Mononuclear cell (primary cell): ENCODE measurements around the gene B3GNT7. TPM values are rescaled to one million over a fixed set of nuclear protein-coding genes. Genes with fewer than 3 reads are reported as not detected.

Experiments used
- H3K27me3 ChIP-seq: 2 replicates; pipeline ENCODE4 v1.6.0; 2011; ENCODE audit warnings: low read length, control low read depth; ENCODE audit not compliant: insufficient read depth
- H3K4me1 ChIP-seq: 2 replicates; pipeline ENCODE4 v1.5.1; 2011; ENCODE audit warnings: mild to moderate bottlenecking, low read length, control low read depth; ENCODE audit not compliant: insufficient read depth
- H3K4me3 ChIP-seq: 2 replicates; pipeline ENCODE4 v1.5.1; 2011; ENCODE audit warnings: mild to moderate bottlenecking, low read length, moderate library complexity
- H3K9me3 ChIP-seq: 2 replicates; pipeline ENCODE4 v1.5.1; 2011; ENCODE audit warnings: low read depth, mild to moderate bottlenecking, control low read depth, low read length
- total RNA-seq: library from RNA; depleted of rRNA; stranded (reverse); fragments of >200 nt; gene quantifications from one replicate; pipeline ENCODE4 v1.2.3, GENCODE V29; 2012

The B3GNT7 gene
- total RNA-seq, 1 donor = 6.5 TPM

- Histone ChIP-seq H3K4me3 (no peak overlapping the region), H3K27me3 (no peaks in the 10 kb centered on the region), H3K4me1 (peaks cover 33% of the 10 kb centered on the region), H3K9me3 (no peaks in the 10 kb centered on the region)
These were observed 35.1 kb upstream of the B3GNT7 start for GRCh38 chr2:231360401-231360800.

GRCh38 chr2:231360881-231361371 is 34.6 kb upstream of the B3GNT7 start:
- no peaks in the 10 kb centered on the region for H3K9me3 ChIP-seq
- H3K4me1 ChIP-seq = peaks cover 33% of the 10 kb centered on the region
- H3K4me3 ChIP-seq = no peak overlapping the region
- no peaks in the 10 kb centered on the region for H3K27me3 ChIP-seq

DNA sequence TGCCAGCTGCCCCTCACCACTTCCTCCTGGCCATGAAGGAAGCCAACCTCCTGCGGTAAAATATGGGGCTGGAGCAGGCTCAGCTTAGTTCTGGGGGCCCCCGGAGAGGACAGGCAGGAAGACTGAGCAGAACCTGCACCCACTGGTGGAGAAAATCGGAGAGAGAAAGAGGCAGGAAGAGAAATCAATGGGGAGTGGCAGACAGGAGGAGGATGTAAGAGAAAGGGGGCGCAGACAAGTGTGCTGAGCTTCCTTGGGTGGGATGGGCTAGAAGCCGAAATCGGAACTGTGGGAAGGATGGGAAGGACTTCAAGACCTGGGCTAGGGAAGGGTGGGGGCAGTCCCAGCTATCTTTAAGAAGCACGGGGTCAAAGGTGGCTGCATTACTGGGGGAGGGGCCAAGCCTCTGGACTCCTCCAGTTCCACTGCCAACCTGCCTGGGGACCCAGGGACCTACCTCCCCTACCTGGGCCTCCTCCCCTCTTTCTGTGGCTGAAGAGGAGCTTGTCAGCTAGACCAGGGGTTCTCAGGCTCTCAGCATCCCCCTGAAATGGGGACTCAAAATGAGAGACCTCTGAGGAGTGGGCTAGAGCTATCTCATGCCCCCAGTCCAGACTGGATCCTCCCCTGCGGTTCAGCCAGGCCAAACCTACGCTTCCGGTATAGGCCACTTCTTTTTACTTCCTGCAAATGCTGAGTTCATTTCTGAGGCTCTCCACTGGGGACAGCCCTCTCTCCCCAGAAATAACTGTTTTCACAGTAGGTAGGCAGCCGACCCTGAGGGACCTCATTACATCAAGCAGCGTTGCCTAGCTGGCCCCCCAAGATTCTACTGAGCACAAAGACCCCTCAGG is 33.6 kb upstream of the B3GNT7 start:
- H3K4me3 ChIP-seq = no peak overlapping the region
- no peaks in the 10 kb centered on the region for H3K27me3 ChIP-seq
- H3K9me3 ChIP-seq = no peaks in the 10 kb centered on the region
- peaks cover 33% of the 10 kb centered on the region for H3K4me1 ChIP-seq

- Histone ChIP-seq H3K4me3 (no peak overlapping the region), H3K27me3 (no peaks in the 10 kb centered on the region), H3K4me1 (peaks cover 33% of the 10 kb centered on the region), H3K9me3 (no peaks in the 10 kb centered on the region)
These were observed 32.8 kb upstream of the B3GNT7 start for GRCh38 chr2:231362555-231363184.

GRCh38 chr2:231364061-231364460 is 31.4 kb upstream of the B3GNT7 start:
- H3K27me3 ChIP-seq = no peaks in the 10 kb centered on the region
- H3K4me1 ChIP-seq = peaks cover 33% of the 10 kb centered on the region
- no peaks in the 10 kb centered on the region for H3K9me3 ChIP-seq
- no peak overlapping the region for H3K4me3 ChIP-seq

DNA sequence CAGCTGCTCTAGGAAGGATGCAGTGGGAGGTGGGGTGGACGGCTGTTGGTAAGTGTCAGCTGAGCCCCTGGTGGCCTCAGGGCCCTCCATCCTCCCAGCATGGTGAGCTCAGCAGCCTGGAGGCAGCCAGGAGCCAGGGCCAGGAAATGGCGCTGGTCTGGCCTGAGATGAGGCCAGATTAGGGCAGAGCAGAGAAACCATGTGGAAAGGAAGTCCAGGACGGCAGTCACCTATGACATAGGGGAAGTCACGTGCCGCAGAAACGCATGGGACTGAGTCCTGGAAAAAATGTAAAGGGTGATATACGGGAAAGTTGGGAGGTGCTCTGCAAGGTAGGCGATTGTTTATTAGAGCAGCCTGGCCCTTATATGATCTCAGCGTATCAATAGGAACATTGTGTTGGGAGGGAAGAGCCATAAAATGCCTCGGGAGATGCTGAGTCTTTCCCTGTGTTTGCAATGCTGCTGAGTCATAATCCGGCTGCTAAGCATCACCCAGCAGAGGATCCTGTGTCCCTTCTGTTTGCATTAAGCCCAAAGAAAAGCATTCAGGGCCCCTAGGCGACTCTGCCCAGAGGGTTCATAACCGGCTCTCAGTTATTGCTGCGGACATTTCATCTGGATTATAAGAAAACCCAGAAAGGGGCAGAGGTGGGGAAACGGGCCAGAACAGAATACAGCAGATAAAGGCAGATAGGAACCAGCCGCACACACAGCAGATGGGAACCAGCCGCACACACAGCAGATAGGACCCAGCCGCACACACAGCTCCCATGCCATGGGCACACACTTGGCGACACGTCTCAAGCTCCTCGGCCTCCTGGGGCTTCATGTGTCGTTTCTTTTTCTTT is 30.3 kb upstream of the B3GNT7 start:
- Histone ChIP-seq H3K9me3 (no peaks in the 10 kb centered on the region), H3K27me3 (no peaks in the 10 kb centered on the region), H3K4me1 (peaks cover 33% of the 10 kb centered on the region), H3K4me3 (no peak overlapping the region)

DNA sequence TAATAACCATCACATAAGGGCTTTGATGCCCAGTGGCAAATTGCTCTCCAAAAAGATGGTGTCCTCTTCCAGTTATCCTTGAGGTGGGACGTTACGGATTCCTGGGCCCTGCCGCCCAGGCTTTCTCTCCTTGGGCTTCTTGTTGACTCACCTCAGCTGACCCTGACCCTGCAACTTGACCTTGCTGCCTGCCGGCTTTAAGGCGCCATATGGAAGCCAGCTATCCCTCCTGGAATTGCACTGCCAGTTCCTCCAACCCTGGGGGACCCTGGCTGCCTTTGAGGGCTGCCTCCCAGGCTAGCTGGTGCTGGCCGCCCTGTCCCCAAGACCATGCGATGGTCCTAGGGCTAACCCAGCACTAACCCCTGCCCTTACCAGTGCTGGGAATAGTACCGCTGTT is 28.3 kb upstream of the B3GNT7 start:
- H3K4me3 ChIP-seq = no peak overlapping the region
- H3K27me3 ChIP-seq = no peaks in the 10 kb centered on the region
- peaks cover 22% of the 10 kb centered on the region for H3K4me1 ChIP-seq
- H3K9me3 ChIP-seq = no peaks in the 10 kb centered on the region

DNA sequence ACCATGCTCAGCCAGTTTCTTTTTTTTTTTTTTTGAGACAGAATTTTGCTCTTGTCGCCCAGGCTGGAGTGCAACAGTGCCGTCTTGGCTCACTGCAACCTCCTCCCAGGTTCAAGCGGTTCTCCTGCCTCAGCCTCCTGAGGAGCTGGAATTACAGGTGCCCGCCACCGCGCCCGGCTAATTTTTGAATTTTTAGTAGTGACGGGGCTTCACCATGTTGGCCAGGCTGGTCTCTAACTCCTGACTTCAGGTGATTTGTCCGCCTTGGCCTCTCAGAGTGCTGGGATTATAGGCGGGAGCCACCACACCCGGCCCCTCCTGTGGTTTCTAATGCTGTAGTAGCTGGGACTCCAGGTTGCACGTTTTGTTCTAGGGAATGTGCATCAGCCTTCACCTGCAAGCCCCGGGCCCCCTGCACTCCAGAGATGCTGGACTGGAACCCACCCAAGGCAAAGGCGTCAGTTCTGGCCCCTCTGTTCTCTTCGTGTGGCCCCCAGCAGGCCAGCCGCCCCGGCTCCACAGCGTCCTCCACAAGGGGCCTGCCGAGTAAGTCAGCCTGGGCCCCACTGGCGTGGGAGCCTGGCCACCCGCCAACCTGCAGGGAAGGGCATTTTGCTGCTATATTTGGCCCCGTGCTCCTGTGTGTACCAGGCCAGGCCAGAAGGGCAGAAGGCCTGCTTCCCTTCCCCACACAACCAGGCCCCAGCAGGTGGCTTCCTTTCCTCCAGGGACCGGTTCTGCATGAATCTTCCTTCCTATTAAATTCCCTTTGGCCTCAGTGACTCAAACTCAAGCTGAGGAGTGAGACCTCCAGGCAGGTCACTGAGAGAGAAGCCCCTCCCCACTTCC is 25.7 kb upstream of the B3GNT7 start:
- no peak overlapping the region for H3K4me3 ChIP-seq
- no peaks in the 10 kb centered on the region for H3K27me3 ChIP-seq

GRCh38 chr2:231370429-231370748 is 25.1 kb upstream of the B3GNT7 start:
- Histone ChIP-seq H3K4me3 (no peak overlapping the region), H3K9me3 (no peaks in the 10 kb centered on the region), H3K27me3 (no peaks in the 10 kb centered on the region), H3K4me1 (no peaks in the 10 kb centered on the region)

More for the DNA sequence above, 25.7 kb upstream of the B3GNT7 start:
- H3K4me1 ChIP-seq = peaks cover 6% of the 10 kb centered on the region
- H3K9me3 ChIP-seq = no peaks in the 10 kb centered on the region

DNA sequence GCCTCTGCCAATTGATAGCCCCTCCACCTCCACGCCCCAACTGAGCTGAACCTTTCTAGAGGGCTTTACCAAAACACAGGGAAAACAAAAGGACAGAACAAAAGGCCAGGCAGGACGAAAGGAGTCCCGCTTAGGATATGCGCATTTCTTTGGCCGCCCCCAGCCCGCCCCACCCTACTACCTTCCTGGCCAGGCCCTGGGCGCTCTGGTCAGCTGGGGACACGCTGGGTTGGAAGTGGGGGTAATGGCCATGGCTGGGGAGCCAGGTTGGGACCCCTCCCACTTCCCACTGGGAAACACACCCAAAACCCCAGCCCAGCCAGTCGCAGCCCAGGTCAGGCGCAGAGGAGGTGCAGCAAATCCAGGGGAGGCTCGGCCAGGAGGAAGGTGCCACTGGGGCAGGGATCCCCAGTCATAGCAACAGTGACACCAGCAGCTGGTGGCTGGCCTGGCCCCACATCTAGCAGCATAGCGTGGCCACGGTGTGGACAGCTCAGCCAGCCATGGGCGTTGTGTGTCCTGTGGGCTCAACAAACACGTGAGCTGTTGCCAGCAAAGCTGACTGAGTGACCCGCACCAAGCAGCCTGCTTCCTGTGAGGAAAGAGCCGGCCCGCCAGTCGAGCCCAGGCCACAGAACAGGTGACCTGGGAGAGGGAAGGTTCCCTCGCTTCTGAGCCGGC is 24.6 kb upstream of the B3GNT7 start:
- Histone ChIP-seq H3K4me3 (no peak overlapping the region), H3K27me3 (no peaks in the 10 kb centered on the region), H3K4me1 (no peaks in the 10 kb centered on the region), H3K9me3 (no peaks in the 10 kb centered on the region)

DNA sequence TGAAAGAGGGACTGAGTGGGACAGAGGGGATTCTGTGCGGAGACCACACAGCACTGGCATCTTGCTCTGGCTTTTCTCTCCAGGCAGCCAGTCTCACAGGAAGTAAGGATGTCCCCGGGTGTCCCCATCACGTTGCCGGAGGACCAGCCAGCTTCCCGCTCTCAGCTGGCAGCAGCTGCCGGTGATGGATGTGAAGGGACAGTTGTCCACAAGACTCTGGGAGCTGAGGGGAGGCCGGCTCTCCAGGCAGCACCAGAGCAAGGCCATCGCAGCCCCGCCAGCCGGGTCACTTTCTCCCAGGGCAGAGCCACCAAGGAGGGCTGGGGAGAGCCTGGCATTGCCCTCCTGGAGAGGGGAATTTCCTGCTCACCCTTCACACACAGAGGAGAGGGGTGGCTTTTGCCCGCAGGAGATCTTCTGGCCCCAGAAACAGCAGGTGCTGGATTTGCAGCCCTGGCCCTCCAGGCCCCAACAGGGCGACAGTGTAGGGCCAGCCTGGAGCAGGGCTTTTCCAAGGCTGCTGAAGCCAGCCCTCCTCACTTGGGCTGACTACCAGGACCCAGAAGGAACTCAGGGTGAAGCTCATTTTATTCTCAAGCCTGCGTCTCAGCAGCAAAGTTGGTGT is 24.0 kb upstream of the B3GNT7 start:
- Histone ChIP-seq H3K27me3 (no peaks in the 10 kb centered on the region), H3K4me3 (no peak overlapping the region), H3K9me3 (no peaks in the 10 kb centered on the region)

GRCh38 chr2:231372326-231372725 is 23.2 kb upstream of the B3GNT7 start:
- no peaks in the 10 kb centered on the region for H3K4me1 ChIP-seq
- H3K4me3 ChIP-seq = no peak overlapping the region
- no peaks in the 10 kb centered on the region for H3K9me3 ChIP-seq
- H3K27me3 ChIP-seq = no peaks in the 10 kb centered on the region

More for the DNA sequence above, 24.0 kb upstream of the B3GNT7 start:
- H3K4me1 ChIP-seq = no peaks in the 10 kb centered on the region

DNA sequence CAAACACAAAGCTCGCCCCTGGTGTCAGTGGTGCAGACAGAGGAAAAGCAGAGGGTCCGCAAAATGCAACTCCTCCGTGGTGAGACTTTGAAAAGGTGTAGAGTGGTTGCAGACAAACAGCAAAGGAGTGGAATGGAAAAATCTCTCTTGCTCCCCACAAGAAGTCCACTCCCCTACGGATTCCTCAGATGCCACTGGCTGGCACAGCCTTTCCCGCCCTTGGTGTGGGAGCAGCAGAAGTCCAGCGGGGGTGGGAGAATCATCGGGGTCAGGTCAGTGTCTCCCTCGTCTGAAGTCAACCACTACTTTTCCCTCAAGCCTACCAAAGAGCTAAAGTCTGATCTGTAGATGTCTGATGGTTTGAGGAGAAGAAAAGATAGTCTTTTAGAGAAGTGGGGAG is 22.3 kb upstream of the B3GNT7 start:
- Histone ChIP-seq H3K4me3 (no peak overlapping the region), H3K4me1 (no peaks in the 10 kb centered on the region), H3K27me3 (no peaks in the 10 kb centered on the region), H3K9me3 (no peaks in the 10 kb centered on the region)
